ENCODE data around the gene RSPH9.

The RSPH9 gene

GRCh38 chr6:43717389-43717788, 72.6 kb downstream of the RSPH9 start:
- H3K27ac ChIP-seq (ENCODE audit: low read depth, low read length): no peak overlapping the region
- H3K27me3 ChIP-seq (ENCODE audit: control insufficient read depth, insufficient read depth, low read length): no peaks in the 10 kb centered on the region
- H3K4me1 ChIP-seq (ENCODE audit: control insufficient read depth, insufficient read depth, low read length): peaks cover 9% of the 10 kb centered on the region
- H3K9me3 ChIP-seq (ENCODE audit: control insufficient read depth, insufficient read depth, low read depth, low read length): no peaks in the 10 kb centered on the region
- no peak overlapping the region for H3K9ac ChIP-seq (ENCODE audit: low read length)
- no peaks in the 10 kb centered on the region for H3K36me3 ChIP-seq (ENCODE audit: control insufficient read depth, insufficient read depth, low read length)
- no peak overlapping the region for H3K4me3 ChIP-seq (ENCODE audit: low read depth, low read length)

GRCh38 chr6:43717822-43718221, 73.0 kb downstream of the RSPH9 start:
- H3K4me3 ChIP-seq (ENCODE audit: low read depth, low read length): no peak overlapping the region
- no peaks in the 10 kb centered on the region for H3K9me3 ChIP-seq (ENCODE audit: control insufficient read depth, insufficient read depth, low read depth, low read length)
- no peak overlapping the region for H3K27ac ChIP-seq (ENCODE audit: low read depth, low read length)
- no peaks in the 10 kb centered on the region for H3K27me3 ChIP-seq (ENCODE audit: control insufficient read depth, insufficient read depth, low read length)
- peaks cover 9% of the 10 kb centered on the region for H3K4me1 ChIP-seq (ENCODE audit: control insufficient read depth, insufficient read depth, low read length)
- no peaks in the 10 kb centered on the region for H3K36me3 ChIP-seq (ENCODE audit: control insufficient read depth, insufficient read depth, low read length)
- no peak overlapping the region for H3K9ac ChIP-seq (ENCODE audit: low read length)

GRCh38 chr6:43718387-43719105, 73.7 kb downstream of the RSPH9 start:
- H3K27me3 ChIP-seq (ENCODE audit: control insufficient read depth, insufficient read depth, low read length): no peaks in the 10 kb centered on the region
- peaks cover 9% of the 10 kb centered on the region for H3K4me1 ChIP-seq (ENCODE audit: control insufficient read depth, insufficient read depth, low read length)
- no peak overlapping the region for H3K27ac ChIP-seq (ENCODE audit: low read depth, low read length)
- H3K9me3 ChIP-seq (ENCODE audit: control insufficient read depth, insufficient read depth, low read depth, low read length): no peaks in the 10 kb centered on the region
- no peaks in the 10 kb centered on the region for H3K36me3 ChIP-seq (ENCODE audit: control insufficient read depth, insufficient read depth, low read length)
- H3K4me3 ChIP-seq (ENCODE audit: low read depth, low read length): no peak overlapping the region
- no peak overlapping the region for H3K9ac ChIP-seq (ENCODE audit: low read length)

DNA sequence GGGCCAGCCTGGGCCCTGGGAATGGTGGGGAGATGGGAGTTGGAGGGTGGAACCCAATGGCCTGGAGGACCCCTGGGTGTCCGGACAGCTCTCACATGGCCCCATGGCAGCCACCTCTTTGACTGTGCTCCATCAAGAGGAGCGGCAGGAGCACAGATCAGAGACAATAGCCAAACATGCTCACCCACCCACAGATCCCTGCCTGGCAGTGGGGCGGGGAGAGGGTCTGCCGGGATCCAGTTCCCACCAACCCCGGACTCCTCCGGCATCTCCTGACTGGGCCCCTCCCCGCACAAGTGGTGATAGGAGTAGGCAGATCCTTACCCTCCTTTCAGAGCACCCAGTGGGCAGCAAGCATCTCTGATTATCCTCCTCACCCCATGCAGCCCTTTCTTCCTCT, 74.7 kb downstream of the RSPH9 start:
- Histone ChIP-seq H3K9ac (ENCODE audit: low read length) (no peak overlapping the region), H3K27ac (ENCODE audit: low read depth, low read length) (no peak overlapping the region), H3K9me3 (ENCODE audit: control insufficient read depth, insufficient read depth, low read depth, low read length) (no peaks in the 10 kb centered on the region), H3K36me3 (ENCODE audit: control insufficient read depth, insufficient read depth, low read length) (no peaks in the 10 kb centered on the region), H3K4me3 (ENCODE audit: low read depth, low read length) (no peak overlapping the region), H3K4me1 (ENCODE audit: control insufficient read depth, insufficient read depth, low read length) (0 out of 2 replicates have a peak, but pooled peaks cover 4% of the 10 kb centered on the region), H3K27me3 (ENCODE audit: control insufficient read depth, insufficient read depth, low read length) (no peaks in the 10 kb centered on the region)

DNA sequence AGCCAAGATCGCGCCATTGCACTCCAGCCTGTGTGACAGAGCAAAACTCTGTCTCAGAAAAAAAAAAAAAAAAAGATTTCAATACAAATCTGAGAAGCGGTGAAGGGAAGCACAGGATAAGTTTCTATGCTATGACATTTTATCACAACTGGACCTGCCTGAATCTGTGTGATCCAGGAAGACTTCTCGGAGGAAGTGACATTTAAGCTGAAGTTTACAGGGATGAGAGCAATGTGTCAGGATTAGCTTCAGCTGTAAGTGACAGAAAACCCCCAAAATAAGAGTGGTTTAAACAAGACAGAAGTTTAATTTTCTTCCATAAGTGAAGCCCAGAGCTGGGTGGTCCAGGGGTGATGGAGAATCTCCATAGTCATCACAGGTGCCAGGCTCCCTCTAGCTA, 76.2 kb downstream of the RSPH9 start:
- H3K36me3 ChIP-seq (ENCODE audit: control insufficient read depth, insufficient read depth, low read length): no peaks in the 10 kb centered on the region
- H3K27me3 ChIP-seq (ENCODE audit: control insufficient read depth, insufficient read depth, low read length): no peaks in the 10 kb centered on the region
- peaks cover 6% of the 10 kb centered on the region; the same call in 1 of the 2 replicates for H3K4me1 ChIP-seq (ENCODE audit: control insufficient read depth, insufficient read depth, low read length)
- no peak overlapping the region for H3K27ac ChIP-seq (ENCODE audit: low read depth, low read length)
- no peaks in the 10 kb centered on the region for H3K9me3 ChIP-seq (ENCODE audit: control insufficient read depth, insufficient read depth, low read depth, low read length)
- H3K9ac ChIP-seq (ENCODE audit: low read length): no peak overlapping the region
- no peak overlapping the region for H3K4me3 ChIP-seq (ENCODE audit: low read depth, low read length)
